ENCODE measurements around the gene USP44.

GRCh38 chr12:95553197-95553943, 2.1 kb upstream of the USP44 start:
- TF ChIP-seq POLR2A (IDR thresholded peaks at IDR 0.05) (no peak), POLR2AphosphoS5 (IDR thresholded peaks at IDR 0.05) (no peak), CTCF (IDR thresholded peaks at IDR 0.05) (no peak), EP300 (IDR thresholded peaks at IDR 0.05; ENCODE audit: low read depth) (no peak)

Data from transverse colon (tissue), 4 donors.